Fibroblast of gingiva (primary cell): Measurements from ENCODE around the gene MAMSTR.

Experiments used
- DNase-seq: peaks from one replicate; pipeline ENCODE4 v3.0.0-alpha.2; 2011; ENCODE audit warnings: low read depth

The MAMSTR gene

DNA sequence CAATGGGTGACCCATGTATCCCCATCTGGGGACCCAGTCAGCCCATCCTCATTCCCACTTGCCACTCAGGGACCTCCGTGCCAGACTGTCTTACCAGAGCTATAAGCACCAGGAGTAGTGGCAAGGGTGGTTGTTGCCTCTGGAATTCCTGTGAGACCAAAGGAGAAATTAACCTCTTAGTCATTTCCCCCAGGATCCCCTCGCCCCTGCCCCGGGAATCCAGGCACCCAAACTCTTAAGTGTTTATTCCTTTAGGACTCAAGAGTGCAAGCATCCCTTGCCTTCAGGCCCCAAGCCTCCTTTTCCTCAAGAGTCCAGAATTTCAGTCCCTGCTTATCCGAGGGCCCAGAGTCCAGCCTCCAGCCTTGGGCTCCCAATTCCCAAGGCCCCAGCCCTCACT is 55.9 kb downstream of the MAMSTR start:
- DNase-seq: no peak
